SK-N-DZ (cell line): Measurements from ENCODE around the gene BAD. TPM values are rescaled to one million over a fixed set of nuclear protein-coding genes. Genes with fewer than 3 reads are reported as not detected.
"Not testable (repeated sequence)": the region's sequence is repeated elsewhere in the genome, so short reads cannot be mapped to it uniquely, and the experiment has no call there.

Experiments
- DNase-seq: peaks from one replicate; pipeline ENCODE4 v3.0.0-alpha.2; 2015; ENCODE audit warnings: low spot score
- polyA plus RNA-seq, 2 experiments: library from polyadenylated mRNA; depleted of rRNA; stranded (reverse); fragments of >200 nt; gene quantifications; 2 replicates each; pipeline ENCODE4 v1.2.3, GENCODE V29; 2014

Gene BAD
- polyA plus RNA-seq (2014; cell fraction: cytosol; rRNA removed): 80.2 and 90.6 TPM in 2 replicates
- polyA plus RNA-seq (2014; cell fraction: nucleus; rRNA removed): 35.0 and 69.2 TPM in 2 replicates

- peak; percentile 92 for DNase-seq
Measured at GRCh38 chr11:64284048-64284961, at the start of gene BAD. TSS of gene BAD (minus strand) at chr11:64284665. CDS start at chr11:64284368, 297 bp downstream.

DNA sequence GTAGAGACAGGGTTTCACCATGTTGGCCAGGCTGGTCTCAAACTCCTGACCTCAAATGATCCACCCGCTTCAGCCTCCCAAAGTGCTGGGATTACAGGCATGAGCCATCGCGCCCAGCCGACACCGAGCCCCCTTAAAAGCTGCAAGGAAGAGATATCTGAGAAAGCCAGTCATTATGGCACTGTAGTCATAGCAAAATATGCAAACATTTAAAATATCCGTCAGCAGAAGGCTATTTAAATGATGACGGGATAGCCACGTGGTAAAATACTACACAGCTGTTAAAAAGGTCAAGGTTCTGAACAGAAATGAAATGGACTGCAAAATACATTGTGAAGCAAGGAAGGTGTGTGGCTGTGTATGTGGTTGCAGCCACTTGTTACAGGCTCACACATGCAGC, 49.1 kb upstream of the BAD start:
- DNase-seq: no peak

GRCh38 chr11:64331569-64332371, 47.3 kb upstream of the BAD start:
- peak; percentile 53 for DNase-seq

DNA sequence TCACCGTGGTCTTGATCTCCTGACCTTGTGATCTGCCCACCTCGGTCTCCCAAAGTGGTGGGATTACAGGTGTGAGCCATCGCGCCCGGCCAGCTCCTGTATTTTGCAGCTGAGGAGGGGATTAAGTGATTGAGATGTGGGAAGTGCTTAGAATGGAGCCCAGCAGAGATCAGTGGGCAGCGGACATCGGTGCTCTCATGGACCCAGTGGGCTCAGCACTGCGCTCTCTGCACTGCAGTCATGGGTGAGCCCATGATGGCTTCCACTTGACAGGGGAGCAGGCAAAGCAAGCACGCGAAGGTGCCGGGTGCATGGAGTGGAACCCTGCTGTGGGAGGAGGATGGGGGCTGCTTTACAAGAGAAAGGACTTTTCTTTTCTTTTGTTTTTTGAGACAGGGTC, 46.4 kb upstream of the BAD start:
- DNase-seq: no peak

- DNase-seq: no peak
Measured at GRCh38 chr11:64327993-64328392, 43.5 kb upstream of the BAD start.

GRCh38 chr11:64327375-64327774, 42.9 kb upstream of the BAD start:
- DNase-seq: no peak

GRCh38 chr11:64324692-64325469, 40.4 kb upstream of the BAD start:
- no peak for DNase-seq

DNA sequence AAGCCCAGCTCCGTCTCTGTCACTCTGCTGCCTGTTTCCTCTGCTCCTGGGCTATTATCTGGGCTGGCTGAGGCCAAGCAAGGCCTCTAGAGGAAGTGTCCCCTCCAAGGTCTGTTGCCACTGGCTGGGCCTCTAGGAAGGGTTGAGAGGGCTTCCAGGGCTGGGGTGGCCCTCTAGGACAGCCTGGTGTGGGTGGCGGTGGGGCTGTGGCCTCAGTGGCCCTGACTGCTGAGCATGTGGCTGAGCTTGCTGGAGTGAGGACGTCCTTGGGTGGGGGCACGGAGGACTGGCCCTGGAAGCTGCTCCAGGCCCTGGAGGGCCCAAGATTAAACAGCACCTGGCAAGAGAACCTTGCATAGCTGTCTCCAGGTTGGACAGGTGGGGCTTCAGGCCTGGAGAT, 39.5 kb upstream of the BAD start:
- DNase-seq: not testable (repeated sequence)

GRCh38 chr11:64323373-64323772, 38.9 kb upstream of the BAD start:
- DNase-seq: no peak

DNA sequence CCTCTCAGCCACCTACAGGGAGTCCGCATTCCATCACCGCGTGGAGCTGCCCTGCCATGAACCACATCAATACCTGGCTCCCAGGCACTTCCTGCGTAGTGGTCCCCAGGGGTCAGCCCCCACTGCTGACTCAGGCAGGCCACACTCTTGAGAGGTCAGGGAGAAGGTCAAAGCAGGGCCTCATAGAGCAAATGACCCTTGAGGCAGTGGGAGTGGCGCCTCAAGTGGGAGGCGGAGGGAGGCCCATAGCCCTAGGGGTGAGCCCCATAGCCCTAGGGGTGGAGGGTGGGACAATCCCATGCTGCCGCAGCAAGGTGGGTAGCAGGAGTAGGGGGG, 38.4 kb upstream of the BAD start:
- DNase-seq: no peak

DNA sequence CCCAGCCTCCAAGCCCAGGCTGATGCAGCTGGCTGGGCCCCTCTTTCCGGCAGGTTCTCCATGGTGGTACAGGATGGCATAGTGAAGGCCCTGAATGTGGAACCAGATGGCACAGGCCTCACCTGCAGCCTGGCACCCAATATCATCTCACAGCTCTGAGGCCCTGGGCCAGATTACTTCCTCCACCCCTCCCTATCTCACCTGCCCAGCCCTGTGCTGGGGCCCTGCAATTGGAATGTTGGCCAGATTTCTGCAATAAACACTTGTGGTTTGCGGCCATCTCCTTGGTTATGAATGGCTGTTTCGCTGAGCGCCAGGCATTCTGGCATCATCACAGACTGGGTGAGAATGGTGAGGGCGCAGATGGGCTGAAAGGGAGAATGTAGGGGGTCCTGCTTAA, 37.1 kb upstream of the BAD start:
- DNase-seq: no peak

DNA sequence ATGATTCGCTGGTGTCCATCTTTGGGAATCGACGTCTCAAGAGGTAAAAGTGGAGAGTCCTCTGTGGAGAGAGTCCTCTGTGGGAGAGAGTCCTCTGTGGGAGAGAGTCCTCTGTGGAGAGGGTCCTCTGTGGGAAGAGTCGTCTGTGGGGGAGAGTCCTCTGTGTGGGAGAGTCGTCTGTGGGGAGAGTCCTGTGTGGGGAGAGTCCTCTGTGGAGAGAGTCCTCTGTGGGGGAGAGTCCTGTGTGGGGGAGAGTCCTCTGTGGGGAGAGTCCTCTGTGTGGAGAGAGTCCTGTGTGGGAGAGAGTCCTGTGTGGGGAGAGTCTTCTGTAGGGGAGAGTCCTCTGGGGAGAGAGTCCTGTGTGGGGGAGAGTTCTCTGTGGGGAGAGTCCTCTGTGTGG, 36.6 kb upstream of the BAD start:
- no peak for DNase-seq

DNA sequence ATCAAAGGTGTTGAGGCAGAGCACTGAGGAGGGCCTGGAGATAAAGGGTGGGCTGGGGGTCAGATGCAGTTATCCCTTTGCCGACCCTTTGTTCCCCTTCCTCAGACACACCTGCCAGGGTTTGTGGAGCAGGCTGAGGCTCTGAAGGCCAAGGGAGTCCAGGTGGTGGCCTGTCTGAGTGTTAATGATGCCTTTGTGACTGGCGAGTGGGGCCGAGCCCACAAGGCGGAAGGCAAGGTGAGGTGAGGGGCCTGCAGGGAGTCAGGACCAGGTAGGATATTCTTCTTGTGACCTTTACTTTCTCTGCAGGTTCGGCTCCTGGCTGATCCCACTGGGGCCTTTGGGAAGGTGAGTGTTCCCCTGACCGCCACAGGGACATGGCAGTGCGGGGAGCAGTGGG, 36.1 kb upstream of the BAD start:
- no peak for DNase-seq

GRCh38 chr11:64318766-64319761, 34.6 kb upstream of the BAD start:
- DNase-seq: no peak

DNA sequence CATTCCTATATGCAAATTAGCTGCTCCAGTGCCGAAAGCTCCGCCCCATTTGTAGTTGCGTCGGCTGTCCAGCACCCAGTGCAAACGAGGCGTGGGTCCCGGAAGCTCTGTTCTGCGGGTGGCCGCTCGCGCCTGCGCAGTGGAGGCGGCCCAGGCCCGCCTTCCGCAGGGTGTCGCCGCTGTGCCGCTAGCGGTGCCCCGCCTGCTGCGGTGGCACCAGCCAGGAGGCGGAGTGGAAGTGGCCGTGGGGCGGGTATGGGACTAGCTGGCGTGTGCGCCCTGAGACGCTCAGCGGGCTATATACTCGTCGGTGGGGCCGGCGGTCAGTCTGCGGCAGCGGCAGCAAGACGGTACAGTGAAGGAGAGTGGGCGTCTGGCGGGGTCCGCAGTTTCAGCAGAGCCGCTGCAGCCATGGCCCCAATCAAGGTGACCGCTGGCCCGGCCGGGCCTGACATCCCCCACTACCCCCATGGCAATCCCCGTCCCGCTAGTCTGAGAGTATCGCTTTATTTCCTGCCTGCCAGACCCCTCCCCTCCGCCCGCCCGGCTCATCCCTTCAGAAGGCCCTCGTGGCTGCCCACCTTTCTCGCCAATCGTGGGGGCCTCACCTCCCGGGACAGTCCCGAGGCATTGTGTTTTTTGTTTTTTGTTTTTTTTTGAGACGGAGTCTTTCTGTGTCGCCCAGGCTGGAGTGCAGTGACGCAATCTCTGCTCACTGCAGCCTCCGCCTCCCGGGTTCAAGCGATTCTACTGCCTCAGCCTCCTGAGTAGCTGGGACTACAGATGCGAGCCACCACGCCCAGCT, 33.7 kb upstream of the BAD start, which contains the start of gene PRDX5:
Gene PRDX5 (plus strand): TSS at position 161 of the 805 bp plus-strand sequence. CDS start 95 bp downstream, at position 256.
- peak; percentile 96 for DNase-seq

DNA sequence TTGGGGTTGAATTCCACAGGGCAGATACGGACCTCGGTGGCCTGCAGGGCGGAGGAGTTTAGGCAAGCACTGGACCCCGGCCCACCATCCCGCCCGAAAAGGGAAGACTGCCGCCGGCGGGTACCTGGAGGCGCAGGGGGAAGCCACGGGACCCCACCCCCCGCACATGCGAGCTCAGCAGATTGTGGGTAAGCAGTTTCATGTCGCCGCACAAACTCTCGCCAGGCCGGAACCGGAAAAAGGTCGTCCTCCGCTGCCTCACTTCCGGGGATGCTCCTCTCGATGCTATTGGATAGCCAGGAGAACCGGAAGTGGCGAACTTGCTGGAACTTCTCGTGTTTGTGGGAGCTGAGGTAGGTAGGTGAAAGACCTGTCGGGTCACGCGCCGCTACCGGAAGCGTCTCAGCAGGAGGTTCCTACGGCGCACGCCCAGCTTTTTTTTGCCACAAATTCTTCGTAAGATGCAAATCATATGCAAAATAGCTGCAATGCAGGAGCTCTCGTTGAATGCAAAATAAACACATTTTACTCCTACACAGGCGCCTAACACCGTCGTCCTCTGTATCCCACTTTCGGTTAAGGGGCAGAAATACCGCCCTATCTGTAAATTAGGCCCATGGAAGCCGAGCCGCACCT, 33.0 kb upstream of the BAD start, which contains the start of gene TRMT112:
Gene TRMT112 (minus strand): TSS at position 235 of the 636 bp plus-strand sequence. CDS start 33 bp downstream, at position 202.
- peak; percentile 99 for DNase-seq

DNA sequence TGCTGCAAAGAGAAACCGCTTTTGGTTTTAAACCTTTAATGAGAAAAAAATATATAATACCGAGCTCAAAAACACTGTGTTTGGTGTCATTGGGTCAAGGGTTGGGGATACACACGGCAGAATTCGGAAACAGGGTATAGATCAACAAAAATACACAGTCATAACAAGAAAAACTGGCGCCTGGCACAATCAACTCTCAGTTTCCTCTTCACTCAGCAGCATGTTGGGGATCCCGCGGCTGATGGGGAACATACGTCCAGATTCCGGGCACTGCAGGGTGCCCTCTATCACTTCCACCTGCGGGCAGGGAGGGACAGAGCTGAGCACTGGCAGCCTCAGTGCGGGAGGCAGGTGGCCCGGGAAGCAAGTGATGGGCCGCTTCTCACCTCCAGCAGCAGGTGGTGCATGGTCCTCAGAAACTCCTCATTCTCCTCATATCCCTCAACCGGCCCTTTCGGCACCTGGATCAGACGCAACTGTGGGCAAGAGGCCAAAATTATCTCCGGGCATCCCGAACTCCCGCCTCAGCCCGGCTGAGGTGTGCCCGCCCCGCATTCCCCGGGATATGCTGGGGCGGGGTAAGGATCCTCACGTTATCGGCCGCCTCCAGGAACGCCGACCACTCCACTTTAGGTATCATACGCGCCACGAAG, 32.3 kb upstream of the BAD start:
- DNase-seq: peak; percentile 35
